HG03457 (cell line): ENCODE data around the gene CNKSR3.
A peak's percentile ranks its signal among the peaks of the same experiment; 100 is the strongest.
"Not testable (repeated sequence)": the region's sequence is repeated elsewhere in the genome, so short reads cannot be mapped to it uniquely, and the experiment has no call there.

Experiments
- ATAC-seq: cut with Tn5 transposase; IDR thresholded peaks from one replicate; pipeline ENCODE4 v1.9.1; 2021; ENCODE audit warnings: moderate number of reproducible peaks; ENCODE audit not compliant: unreplicated experiment

Gene CNKSR3

GRCh38 chr6:154510144-154510905, at the start of gene CNKSR3:
CNKSR3 (minus strand) TSS chr6:154510685; CDS start chr6:154510114, 571 bp downstream.
- peak; percentile 69 for ATAC-seq

GRCh38 chr6:154558984-154559383, 48.5 kb upstream of the CNKSR3 start:
- ATAC-seq, result no peak

GRCh38 chr6:154558513-154558912, 48.0 kb upstream of the CNKSR3 start:
- no peak for ATAC-seq

- no peak for ATAC-seq
Measured at GRCh38 chr6:154555073-154555677, 44.7 kb upstream of the CNKSR3 start.

GRCh38 chr6:154554491-154554890, 44.0 kb upstream of the CNKSR3 start:
- no peak for ATAC-seq

- ATAC-seq, result no peak
Measured at GRCh38 chr6:154550779-154551178, 40.3 kb upstream of the CNKSR3 start.

- ATAC-seq, result no peak
Measured at GRCh38 chr6:154549179-154549578, 38.7 kb upstream of the CNKSR3 start.

GRCh38 chr6:154548130-154548830, 37.8 kb upstream of the CNKSR3 start:
- no peak for ATAC-seq

GRCh38 chr6:154543628-154544027, 33.1 kb upstream of the CNKSR3 start:
- no peak for ATAC-seq

- ATAC-seq, result no peak
Measured at GRCh38 chr6:154542747-154543146, 32.3 kb upstream of the CNKSR3 start.

GRCh38 chr6:154541837-154542236, 31.4 kb upstream of the CNKSR3 start:
- not testable (repeated sequence) for ATAC-seq

GRCh38 chr6:154539593-154540269, 29.2 kb upstream of the CNKSR3 start:
- ATAC-seq, result no peak

GRCh38 chr6:154538640-154539191, 28.2 kb upstream of the CNKSR3 start:
- ATAC-seq, result no peak

GRCh38 chr6:154537511-154538325, 27.2 kb upstream of the CNKSR3 start:
- ATAC-seq, result no peak

- ATAC-seq, result no peak
Measured at GRCh38 chr6:154536999-154537398, 26.5 kb upstream of the CNKSR3 start.

GRCh38 chr6:154536255-154536654, 25.8 kb upstream of the CNKSR3 start:
- no peak for ATAC-seq

- no peak for ATAC-seq
Measured at GRCh38 chr6:154535851-154536250, 25.4 kb upstream of the CNKSR3 start.

- ATAC-seq, result no peak
Measured at GRCh38 chr6:154535147-154535546, 24.7 kb upstream of the CNKSR3 start.

GRCh38 chr6:154534531-154534930, 24.0 kb upstream of the CNKSR3 start:
- ATAC-seq, result no peak

GRCh38 chr6:154532426-154532825, 21.9 kb upstream of the CNKSR3 start:
- ATAC-seq, result no peak
